NCI-H510A (cell line): ENCODE measurements around the gene MRPL14.

ENCODE experiments used
- DNase-seq: peaks from one replicate; lab custom pipeline; 2025; lab: John Stamatoyannopoulos, UW

Gene MRPL14

DNA sequence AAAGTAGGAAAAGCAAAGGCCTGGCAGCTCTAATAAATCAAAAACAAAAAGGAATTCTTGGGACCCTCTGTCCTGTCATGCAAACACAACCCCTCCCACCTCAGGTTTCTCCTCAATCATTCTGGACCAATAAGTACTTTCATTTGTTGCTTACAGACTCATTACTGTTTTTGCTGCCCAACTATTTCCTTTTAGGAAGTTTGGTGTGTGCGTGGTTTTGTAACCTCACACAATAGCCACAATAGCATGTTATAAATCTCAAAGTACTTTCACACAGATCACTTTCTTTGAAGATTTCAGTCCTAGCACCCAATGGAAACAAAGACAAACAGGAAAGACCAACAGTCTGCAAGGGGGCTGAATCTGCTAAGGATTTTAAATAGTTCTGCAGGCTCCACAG is 4.5 kb downstream of the MRPL14 start:
- DNase-seq = no peak

DNA sequence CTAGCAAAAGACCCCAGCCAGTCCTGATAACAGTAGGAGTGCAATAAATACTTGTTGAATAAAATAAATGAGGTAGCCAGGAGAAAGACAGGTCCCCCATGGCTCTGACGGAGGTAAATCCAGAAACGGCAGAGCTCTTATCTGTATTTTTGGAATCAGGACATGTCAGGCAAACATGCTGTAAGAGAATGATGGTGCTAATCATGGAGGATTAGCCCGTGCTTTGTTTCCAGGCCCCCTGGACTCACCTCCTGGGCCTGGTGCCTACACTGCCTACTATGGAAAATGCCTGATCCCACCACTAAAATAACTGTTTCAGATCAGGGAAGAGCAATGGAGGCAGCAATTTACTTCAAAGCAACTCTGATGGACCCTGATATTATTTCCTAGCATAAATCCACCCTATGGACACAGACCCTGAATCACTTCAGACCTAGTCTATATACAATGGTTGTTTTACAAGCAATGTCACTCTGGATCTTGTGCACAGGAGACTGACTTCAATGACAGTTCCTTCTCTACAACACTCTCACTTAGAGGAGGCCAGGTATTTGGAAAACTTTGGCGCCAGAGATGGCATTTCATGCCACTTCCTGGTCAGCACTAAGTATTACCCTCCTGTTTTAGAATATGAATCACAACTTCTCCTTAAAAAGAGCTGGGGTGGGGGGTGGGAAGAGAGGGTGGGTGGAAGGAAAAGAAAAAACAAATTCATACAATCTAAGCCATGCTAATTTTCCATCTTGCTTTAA is 6.4 kb downstream of the MRPL14 start:
- DNase-seq = no peak

GRCh38 chr6:44119704-44120262 is 7.5 kb downstream of the MRPL14 start:
- no peak for DNase-seq

- DNase-seq = no peak
Observed at GRCh38 chr6:44117397-44118128, 9.7 kb downstream of the MRPL14 start.

DNA sequence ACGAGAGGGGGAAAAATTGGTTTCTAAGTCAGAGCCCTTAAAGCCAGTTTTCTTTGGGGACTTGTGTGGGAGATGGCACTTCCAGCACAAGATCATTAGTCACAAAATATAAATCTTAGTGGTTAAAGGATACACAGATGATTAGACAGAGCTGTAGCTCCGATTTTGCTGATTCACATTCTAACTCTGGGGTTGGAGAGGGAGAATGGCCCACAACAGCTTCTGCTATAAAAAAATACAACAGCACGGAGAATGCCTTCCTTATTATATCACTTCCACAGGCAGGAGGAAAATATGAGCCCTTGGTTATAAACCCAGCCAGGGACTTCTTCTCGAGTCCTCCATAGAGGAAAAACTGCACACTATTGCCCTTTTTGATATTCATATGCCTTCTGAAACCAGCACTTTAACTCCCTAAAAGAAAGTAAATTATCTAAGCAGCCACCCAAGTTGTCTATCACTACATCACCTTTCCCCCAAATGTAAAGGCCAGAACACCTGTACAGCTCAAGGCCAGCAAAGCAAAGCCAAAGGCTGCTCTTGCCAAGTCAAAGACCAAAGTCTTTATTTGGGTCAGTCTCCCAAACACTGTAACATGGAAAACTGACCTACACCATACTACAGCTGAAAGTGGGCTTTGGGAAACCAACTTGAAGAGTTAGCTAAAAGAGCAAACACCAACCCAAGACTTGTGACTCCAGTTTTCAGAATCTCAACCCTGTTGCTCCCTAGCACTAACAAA is 10.4 kb downstream of the MRPL14 start:
- DNase-seq = no peak

GRCh38 chr6:44115866-44116265 is 11.4 kb downstream of the MRPL14 start:
- no peak for DNase-seq

DNA sequence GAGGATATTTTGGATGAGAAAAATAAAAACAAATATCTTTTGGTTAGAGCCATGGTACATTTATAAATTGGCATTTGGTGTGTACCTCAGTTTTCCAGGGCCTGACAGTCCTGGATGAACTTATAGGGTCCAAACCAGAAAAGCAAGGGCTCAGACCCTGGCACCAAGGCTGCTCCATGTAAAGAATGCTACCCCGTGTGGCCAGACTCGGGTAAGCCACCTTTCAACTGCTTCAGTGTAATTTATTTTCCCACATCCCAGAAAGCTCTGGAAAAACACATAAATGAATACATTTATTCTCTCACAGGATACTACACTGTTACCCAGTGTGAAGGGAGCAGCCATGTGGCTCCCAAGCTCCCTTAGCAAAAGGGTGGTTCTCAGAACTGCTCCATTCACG is 13.8 kb downstream of the MRPL14 start:
- no peak for DNase-seq

- DNase-seq = no peak
Observed at GRCh38 chr6:44111434-44112417, 15.5 kb downstream of the MRPL14 start.

DNA sequence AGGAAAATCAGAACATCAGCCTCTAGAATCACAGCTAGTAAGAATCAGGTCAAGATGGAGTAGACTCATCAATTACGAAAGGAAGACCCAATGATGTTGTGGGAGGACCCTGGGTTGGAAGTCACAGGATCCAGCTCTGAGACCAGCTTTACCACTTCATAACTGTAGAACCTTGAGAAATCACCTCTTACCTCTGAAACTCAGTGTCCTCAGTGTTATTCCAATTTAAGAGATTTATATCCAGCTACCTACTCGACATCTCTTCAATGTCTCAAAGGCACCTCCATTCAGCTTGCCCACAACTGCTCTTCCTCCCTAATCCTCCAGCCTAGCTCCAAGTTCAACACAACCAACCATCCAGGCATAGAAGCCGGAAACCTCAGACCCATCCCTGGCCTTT is 16.3 kb downstream of the MRPL14 start:
- DNase-seq = no peak

DNA sequence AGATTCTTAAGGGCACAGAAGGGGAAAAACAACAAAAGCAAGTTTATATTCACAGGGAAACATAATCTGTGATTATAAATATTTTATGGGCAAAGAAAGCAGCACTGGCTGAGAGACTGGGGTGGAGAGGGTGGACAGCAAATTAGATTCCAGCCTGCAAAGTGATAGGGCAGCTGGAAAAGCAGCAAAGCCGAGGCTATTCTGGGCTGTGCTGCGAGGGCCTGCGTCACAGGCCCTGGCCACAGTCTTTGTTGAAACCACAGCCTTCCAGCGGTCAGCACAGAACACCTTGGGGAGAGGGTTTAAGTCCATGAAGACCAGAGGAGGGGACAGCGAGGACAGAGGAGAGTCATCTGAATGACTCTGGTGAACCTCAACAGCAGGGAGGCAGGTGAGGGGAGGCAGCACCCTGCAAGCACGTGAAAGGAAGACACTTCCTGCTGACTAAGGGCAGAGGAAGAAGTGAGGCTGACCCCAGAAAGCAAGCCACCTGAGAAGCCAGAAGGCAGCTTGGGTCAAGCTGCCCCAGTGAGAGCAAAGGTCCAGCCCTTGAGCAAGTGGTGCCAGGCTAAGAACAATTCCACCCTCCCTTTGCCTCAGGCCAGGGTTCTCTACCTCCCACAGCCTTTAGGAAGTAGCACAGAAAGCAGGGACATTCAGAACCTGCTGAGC is 17.1 kb downstream of the MRPL14 start:
- no peak for DNase-seq

DNA sequence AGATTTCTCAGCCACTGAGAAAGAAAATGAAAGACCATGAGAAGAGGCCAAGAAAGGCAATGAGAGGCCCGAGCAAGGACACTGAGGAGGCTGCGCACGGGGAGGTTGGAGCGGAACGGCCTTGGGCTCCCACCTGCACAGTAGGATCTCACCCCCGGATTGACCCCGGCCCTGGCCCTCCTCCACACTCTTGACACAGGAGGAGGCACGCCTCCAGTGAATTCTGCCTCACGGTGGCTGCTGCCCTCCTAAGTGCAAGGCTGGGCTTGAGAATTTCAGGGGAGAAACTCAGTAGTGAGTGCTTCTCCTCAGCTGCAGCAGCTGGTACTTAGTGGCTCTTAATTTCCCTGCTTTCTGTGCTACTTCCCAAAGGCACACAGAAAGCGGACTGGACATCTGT is 18.0 kb downstream of the MRPL14 start:
- no peak for DNase-seq

GRCh38 chr6:44108471-44108870 is 18.8 kb downstream of the MRPL14 start:
- DNase-seq = no peak

DNA sequence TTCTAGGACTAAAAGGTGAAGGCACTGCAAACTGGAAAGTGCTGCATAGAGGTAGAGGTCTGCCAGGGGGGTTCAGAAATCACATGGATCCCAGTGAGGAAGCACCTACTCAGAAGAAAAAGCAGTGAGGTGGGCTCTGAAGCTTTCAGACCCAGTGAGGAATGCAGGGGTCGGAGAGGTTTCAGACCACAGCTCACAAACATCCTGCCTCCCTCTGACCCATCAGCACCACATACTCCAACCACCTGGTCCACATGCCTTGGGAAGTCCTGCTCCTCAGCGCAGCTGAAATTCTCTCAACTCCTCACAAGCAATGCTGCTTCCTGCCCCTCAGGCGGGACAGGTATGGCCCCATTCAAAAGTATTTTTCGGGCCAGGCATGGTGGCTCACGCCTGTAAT is 20.2 kb downstream of the MRPL14 start:
- no peak for DNase-seq

DNA sequence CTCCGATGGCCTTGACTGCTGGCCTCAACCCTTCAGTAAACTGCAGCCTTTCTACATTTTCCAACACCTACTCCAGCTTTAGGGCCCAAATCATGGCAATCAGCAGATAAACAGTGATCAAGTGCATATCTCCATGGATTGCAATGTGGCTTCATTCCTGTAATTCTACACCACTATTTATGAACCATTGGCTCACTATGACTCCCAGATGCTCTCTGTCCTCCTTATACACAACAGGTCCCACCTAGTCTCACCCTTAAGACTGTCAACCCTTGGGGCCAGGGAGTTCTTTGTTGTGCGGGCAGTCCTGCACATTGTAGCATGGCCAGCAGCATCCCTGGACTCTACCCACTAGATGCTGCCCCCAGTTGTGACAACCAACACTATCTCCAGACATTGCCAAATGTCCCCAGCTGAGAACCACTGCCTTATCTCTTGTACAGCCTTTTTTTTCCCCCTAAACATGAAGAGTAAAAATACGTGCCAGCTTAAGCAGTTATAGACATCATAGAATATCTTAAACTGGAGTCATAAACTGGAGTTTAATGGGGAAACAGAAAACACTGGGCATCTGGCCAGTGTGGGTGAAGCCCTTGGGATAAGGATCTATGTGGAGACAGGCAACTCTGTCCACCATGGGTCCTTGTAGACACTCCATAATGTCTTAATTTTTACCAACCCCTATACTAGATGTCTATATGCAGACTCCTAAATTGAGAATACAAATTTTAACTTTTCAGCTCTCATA is 21.1 kb downstream of the MRPL14 start:
- no peak for DNase-seq

GRCh38 chr6:44105146-44105545 is 22.1 kb downstream of the MRPL14 start:
- no peak for DNase-seq

GRCh38 chr6:44104481-44105021 is 22.7 kb downstream of the MRPL14 start:
- DNase-seq = no peak

GRCh38 chr6:44102527-44102926 is 24.7 kb downstream of the MRPL14 start:
- DNase-seq = no peak

- no peak for DNase-seq
Observed at GRCh38 chr6:44101832-44102231, 25.4 kb downstream of the MRPL14 start.

DNA sequence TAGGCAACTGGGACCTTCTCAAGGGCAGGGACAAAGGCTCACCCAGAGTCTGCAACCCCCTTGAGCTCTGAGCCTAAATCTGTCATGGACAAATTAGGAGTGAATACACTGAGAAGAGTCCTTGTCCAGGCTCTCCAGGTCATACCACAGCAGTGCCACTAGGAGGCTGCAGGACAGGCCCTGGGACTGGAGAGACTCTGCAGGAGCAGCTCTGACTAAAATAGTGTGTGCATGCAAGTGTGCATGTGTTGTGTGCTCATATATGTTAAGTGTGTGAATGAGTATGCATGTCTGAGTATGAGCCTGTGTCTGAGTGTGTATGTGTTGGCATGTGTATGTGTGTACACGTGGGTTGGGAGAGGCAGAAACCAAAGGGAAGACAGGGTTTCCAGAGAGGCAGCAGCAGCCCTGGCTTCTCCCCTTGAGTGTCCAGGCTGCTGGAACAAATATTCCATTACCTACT is 27.1 kb downstream of the MRPL14 start:
- DNase-seq = no peak

- DNase-seq = no peak
Observed at GRCh38 chr6:44099192-44099591, 28.1 kb downstream of the MRPL14 start.
